ENCODE measurements around the gene LCE1A.

Gene LCE1A

GRCh38 chr1:152827173-152827572 lies at the start of gene LCE1A:
LCE1A (plus strand) TSS chr1:152827473; CDS start chr1:152827473, 0 bp downstream.
- Histone ChIP-seq H3K9me3 (ENCODE audit: control insufficient read depth, insufficient read depth, low read length) (no peaks in the 10 kb centered on the region), H4K20me1 (ENCODE audit: control insufficient read depth, insufficient read depth, low read depth, low read length) (no peaks in the 10 kb centered on the region), H3K27ac (ENCODE audit: low read depth, low read length) (no peak within 1 kb of the TSS), H3K27me3 (ENCODE audit: control insufficient read depth, low read length) (peaks cover 3% of the 10 kb centered on the region; the same call in 1 of the 2 replicates), H3K4me2 (ENCODE audit: low read length) (no peak within 1 kb of the TSS), H3K4me3 (ENCODE audit: low read length) (no peak within 1 kb of the TSS), H3K79me2 (ENCODE audit: control insufficient read depth, low read length) (no peaks in the 10 kb centered on the region), H3K4me1 (ENCODE audit: control insufficient read depth, low read length) (no peaks in the 10 kb centered on the region), H3F3A (ENCODE audit: control insufficient read depth, insufficient read depth) (no peaks in the 10 kb centered on the region), H3K9me2 (replicated peaks; ENCODE audit: control insufficient read depth, low read length) (no peaks in the 10 kb centered on the region), H3K36me3 (ENCODE audit: control insufficient read depth, low read length) (no peaks in the 10 kb centered on the region)
- TF ChIP-seq CTCF (IDR thresholded peaks at IDR 0.05; ENCODE audit: low read depth, low read length, poor library complexity, severe bottlenecking) (no peak), EZH2phosphoT487 (IDR thresholded peaks at IDR 0.05; ENCODE audit: borderline replicate concordance, low read length) (no peak)

- Histone ChIP-seq H3K4me2 (ENCODE audit: low read length) (no peak overlapping the region), H3K9me3 (ENCODE audit: control insufficient read depth, insufficient read depth, low read length) (no peaks in the 10 kb centered on the region), H3K36me3 (ENCODE audit: control insufficient read depth, low read length) (no peaks in the 10 kb centered on the region), H3K4me1 (ENCODE audit: control insufficient read depth, low read length) (no peaks in the 10 kb centered on the region), H4K20me1 (ENCODE audit: control insufficient read depth, insufficient read depth, low read depth, low read length) (no peaks in the 10 kb centered on the region), H3K27ac (ENCODE audit: low read depth, low read length) (no peak overlapping the region), H3K27me3 (ENCODE audit: control insufficient read depth, low read length) (no peaks in the 10 kb centered on the region), H3K4me3 (ENCODE audit: low read length) (no peak overlapping the region), H3K9me2 (replicated peaks; ENCODE audit: control insufficient read depth, low read length) (no peaks in the 10 kb centered on the region), H3K79me2 (ENCODE audit: control insufficient read depth, low read length) (no peaks in the 10 kb centered on the region), H3F3A (ENCODE audit: control insufficient read depth, insufficient read depth) (no peaks in the 10 kb centered on the region)
- TF ChIP-seq CTCF (IDR thresholded peaks at IDR 0.05; ENCODE audit: low read depth, low read length, poor library complexity, severe bottlenecking): peak; percentile 58
- no peak for TF ChIP-seq EZH2phosphoT487 (IDR thresholded peaks at IDR 0.05; ENCODE audit: borderline replicate concordance, low read length)
Measured at GRCh38 chr1:152777510-152778137, 49.6 kb upstream of the LCE1A start.

- H3K4me1 ChIP-seq (ENCODE audit: control insufficient read depth, low read length): no peaks in the 10 kb centered on the region
- no peak for TF ChIP-seq CTCF (IDR thresholded peaks at IDR 0.05; ENCODE audit: low read depth, low read length, poor library complexity, severe bottlenecking)
- TF ChIP-seq EZH2phosphoT487 (IDR thresholded peaks at IDR 0.05; ENCODE audit: borderline replicate concordance, low read length): no peak
- H3K9me2 ChIP-seq (replicated peaks; ENCODE audit: control insufficient read depth, low read length): no peaks in the 10 kb centered on the region
- no peaks in the 10 kb centered on the region for H4K20me1 ChIP-seq (ENCODE audit: control insufficient read depth, insufficient read depth, low read depth, low read length)
- no peaks in the 10 kb centered on the region for H3K36me3 ChIP-seq (ENCODE audit: control insufficient read depth, low read length)
- no peaks in the 10 kb centered on the region for H3K9me3 ChIP-seq (ENCODE audit: control insufficient read depth, insufficient read depth, low read length)
- H3K4me3 ChIP-seq (ENCODE audit: low read length): no peak overlapping the region
- H3K27ac ChIP-seq (ENCODE audit: low read depth, low read length): no peak overlapping the region
- H3F3A ChIP-seq (ENCODE audit: control insufficient read depth, insufficient read depth): no peaks in the 10 kb centered on the region
- no peaks in the 10 kb centered on the region for H3K27me3 ChIP-seq (ENCODE audit: control insufficient read depth, low read length)
- H3K4me2 ChIP-seq (ENCODE audit: low read length): no peak overlapping the region
- no peaks in the 10 kb centered on the region for H3K79me2 ChIP-seq (ENCODE audit: control insufficient read depth, low read length)
Measured at GRCh38 chr1:152783095-152783494, 44.2 kb upstream of the LCE1A start.
